ENCODE results near the gene KDM8. TPM values are rescaled to one million over a fixed set of nuclear protein-coding genes. Genes with fewer than 3 reads are reported as not detected.

KDM8 gene
- total RNA-seq, 1 experiment from 2014 or later = 5.3 TPM

GRCh38 chr16:27195941-27196595 is 7.3 kb upstream of the KDM8 start:
- BruUV-seq (replicated peaks) = no TSS peak
- CTCF ChIA-PET = interaction anchor here (2.0 kb wide), 1 partner anchor 17 kb away, joined by 4 read pairs; no protein-coding TSS in a partner anchor
- Histone ChIP-seq H3K79me2 (ENCODE audit: insufficient read depth, low read length) (no peaks in the 10 kb centered on the region), H3K4me3 (replicated peaks in 1 of 2; ENCODE audit: low read depth in 1 of 2, low read length in 2 of 2) (no peak overlapping the region), H3K9me2 (ENCODE audit: insufficient read depth) (no peaks in the 10 kb centered on the region), H4K20me1 (ENCODE audit: insufficient read depth) (no peaks in the 10 kb centered on the region), H3K9me3 (ENCODE audit: control insufficient read depth in 1 of 2, insufficient read depth in 1 of 2, low read depth in 1 of 2, low read length in 2 of 2) (no peaks in the 10 kb centered on the region), H3K4me1 (ENCODE audit: control insufficient read depth in 1 of 2, insufficient read depth in 2 of 2, low read length in 2 of 2) (no peaks in the 10 kb centered on the region), H3K27ac (ENCODE audit: low read depth, low read length) (no peak overlapping the region), H3K9ac (ENCODE audit: low read length) (no peak overlapping the region), H3K4me2 (ENCODE audit: low read length) (no peak overlapping the region), H3K27me3 (ENCODE audit: insufficient read depth, low read length) (no peaks in the 10 kb centered on the region; the same call in 1 of the 2 replicates), H2AFZ (ENCODE audit: low read depth, low read length, poor library complexity, severe bottlenecking) (no peak overlapping the region), H3K36me3 (ENCODE audit: control insufficient read depth in 1 of 2, insufficient read depth in 2 of 2, low read length in 2 of 2) (no peaks in the 10 kb centered on the region)
- ATAC-seq (no peak), DNase-seq (ENCODE audit: low read depth, low spot score) (no peak)
- intact Hi-C loops (cut with micrococcal nuclease) = no loop called here
- RAD21 ChIA-PET (ENCODE audit: low non-redundant PET in 1 of 2, low total read pairs in 2 of 2, uncharacterized antibody in 2 of 2, unreplicated experiment in 2 of 2) = no interaction called here
- POLR2A ChIA-PET = no interaction called here
- TF ChIP-seq JUND (IDR thresholded peaks at IDR 0.05) (no peak), YY1 (IDR thresholded peaks at IDR 0.05; ENCODE audit: extremely low read depth, insufficient replicate concordance, low read depth, low read length) (no peak), MAX (IDR thresholded peaks at IDR 0.05) (no peak), SP1 (IDR thresholded peaks at IDR 0.05; ENCODE audit: low read depth) (no peak), REST (IDR thresholded peaks at IDR 0.05; ENCODE audit: low read depth) (no peak), CEBPB (IDR thresholded peaks at IDR 0.05; ENCODE audit: low read depth) (no peak), EGR1 (IDR thresholded peaks at IDR 0.05; ENCODE audit: low read depth) (no peak), POLR2A (IDR thresholded peaks at IDR 0.05; ENCODE audit: borderline replicate concordance, extremely low read depth, insufficient read depth, insufficient read length) (no peak), EZH2 (IDR thresholded peaks at IDR 0.05) (no peak), EZH2phosphoT487 (IDR thresholded peaks at IDR 0.05; ENCODE audit: borderline replicate concordance) (no peak), ZNF274 (IDR thresholded peaks at IDR 0.05; ENCODE audit: low read depth, low read length) (no peak), SRF (IDR thresholded peaks at IDR 0.05; ENCODE audit: low read depth) (no peak), TCF7L2 (IDR thresholded peaks at IDR 0.05; ENCODE audit: borderline replicate concordance, extremely low read depth, insufficient read depth, insufficient read length) (no peak), ELF1 (IDR thresholded peaks at IDR 0.05; ENCODE audit: borderline replicate concordance, low read depth) (no peak), ZFX (IDR thresholded peaks at IDR 0.05) (no peak), ZBTB33 (IDR thresholded peaks at IDR 0.05; ENCODE audit: extremely low read depth, insufficient replicate concordance, low read length) (no peak)

Measured in HCT116 (cell line).